Measurements from ENCODE around the gene COX4I2. TPM values are rescaled to one million over a fixed set of nuclear protein-coding genes. Genes with fewer than 3 reads are reported as not detected.
A peak's percentile ranks its signal among the peaks of the same experiment; 100 is the strongest.
"Not testable (repeated sequence)": the region's sequence is repeated elsewhere in the genome, so short reads cannot be mapped to it uniquely, and the experiment has no call there.

COX4I2 gene
- total RNA-seq, 1 experiment from 2014 or later, result not detected

- in situ Hi-C loops (cut with HindIII; ENCODE audit: low sequenced_read_pairs), result no loop called here
- DNase-seq (ENCODE audit: low spot score), result peak; percentile 77
These were observed 30.7 kb upstream of the COX4I2 start for GRCh38 chr20:31606804-31607639.

GRCh38 chr20:31607640-31608250 is 30.0 kb upstream of the COX4I2 start:
- DNase-seq (ENCODE audit: low spot score), result no peak
- in situ Hi-C loops (cut with HindIII; ENCODE audit: low sequenced_read_pairs), result no loop called here

- DNase-seq (ENCODE audit: low spot score), result peak; percentile 68
- in situ Hi-C loops (cut with HindIII; ENCODE audit: low sequenced_read_pairs), result no loop called here
These were observed 29.3 kb upstream of the COX4I2 start for GRCh38 chr20:31608251-31608945.

DNA sequence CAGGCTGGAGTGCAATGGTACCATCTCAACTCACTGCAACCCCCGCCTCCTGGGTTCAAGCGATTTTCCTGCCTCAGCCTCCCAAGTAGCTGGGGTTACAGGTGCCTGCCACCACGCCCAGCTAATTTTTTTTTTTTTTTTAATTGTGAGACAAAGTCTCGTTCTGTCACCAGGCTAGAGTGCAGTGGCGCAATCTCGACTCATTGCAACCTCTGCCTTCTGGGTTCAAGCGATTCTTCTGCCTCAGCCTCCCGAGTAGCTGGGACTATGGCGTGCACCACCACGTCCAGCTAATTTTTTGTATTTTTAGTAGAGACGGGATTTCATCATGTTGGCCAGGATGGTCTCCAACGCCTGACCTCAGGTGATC is 25.5 kb upstream of the COX4I2 start:
- in situ Hi-C loops (cut with HindIII; ENCODE audit: low sequenced_read_pairs); DNase-seq (ENCODE audit: low spot score): not testable (repeated sequence)

- no peak for DNase-seq (ENCODE audit: low spot score)
- in situ Hi-C loops (cut with HindIII; ENCODE audit: low sequenced_read_pairs), result no loop called here
These were observed 22.3 kb upstream of the COX4I2 start for GRCh38 chr20:31615416-31615815.

- in situ Hi-C loops (cut with HindIII; ENCODE audit: low sequenced_read_pairs), result no loop called here
These were observed 20.1 kb upstream of the COX4I2 start for GRCh38 chr20:31617432-31618104.

GRCh38 chr20:31620246-31620645 is 17.5 kb upstream of the COX4I2 start:
- in situ Hi-C loops (cut with HindIII; ENCODE audit: low sequenced_read_pairs), result no loop called here

More at GRCh38 chr20:31617432-31618104, 20.1 kb upstream of the COX4I2 start:
- DNase-seq (ENCODE audit: low spot score), result no peak

DNA sequence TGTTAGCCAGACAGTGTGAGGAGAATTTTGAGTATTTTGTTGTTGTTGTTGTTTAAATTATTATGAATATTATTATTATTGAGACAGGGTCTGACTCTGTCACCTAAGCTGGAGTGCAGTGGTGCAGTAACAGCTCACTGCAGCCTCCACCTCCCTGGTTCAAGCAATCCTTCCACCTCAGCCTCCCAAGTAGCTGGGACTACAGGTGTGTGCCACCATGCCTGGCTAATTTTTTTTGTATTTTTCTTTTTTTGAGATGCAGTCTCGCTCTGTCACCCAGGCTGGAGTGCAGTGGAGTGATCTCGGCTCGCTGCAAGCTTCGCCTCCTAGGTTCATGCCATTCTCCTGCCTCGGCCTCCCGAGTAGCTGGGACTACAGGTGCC is 14.6 kb upstream of the COX4I2 start:
- in situ Hi-C loops (cut with HindIII; ENCODE audit: low sequenced_read_pairs); DNase-seq (ENCODE audit: low spot score): not testable (repeated sequence)

More at GRCh38 chr20:31620246-31620645, 17.5 kb upstream of the COX4I2 start:
- no peak for DNase-seq (ENCODE audit: low spot score)

DNA sequence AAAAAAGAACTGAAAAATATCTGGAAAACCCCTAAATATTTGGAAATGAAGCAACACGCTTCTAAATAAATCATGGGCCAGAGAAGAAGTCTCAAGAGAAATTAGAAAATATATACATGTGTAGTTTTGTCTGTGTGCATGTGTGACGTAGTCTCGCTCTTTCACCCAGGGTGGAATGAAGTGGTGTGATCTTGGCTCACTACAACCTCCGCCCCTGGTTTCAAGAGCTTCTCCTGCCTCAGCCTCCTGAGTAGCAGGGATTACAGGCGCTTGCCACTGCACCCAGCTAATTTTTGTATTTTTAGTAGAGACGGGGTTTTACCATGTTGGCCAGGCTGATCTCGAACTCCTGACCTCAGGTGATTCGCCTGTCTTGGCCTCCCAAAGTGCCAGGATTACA is 11.2 kb upstream of the COX4I2 start:
- DNase-seq (ENCODE audit: low spot score); in situ Hi-C loops (cut with HindIII; ENCODE audit: low sequenced_read_pairs): not testable (repeated sequence)

- DNase-seq (ENCODE audit: low spot score); in situ Hi-C loops (cut with HindIII; ENCODE audit: low sequenced_read_pairs): not testable (repeated sequence)
These were observed 9.7 kb upstream of the COX4I2 start for GRCh38 chr20:31628057-31628456.

GRCh38 chr20:31630187-31630790 is 7.4 kb upstream of the COX4I2 start:
- in situ Hi-C loops (cut with HindIII; ENCODE audit: low sequenced_read_pairs), result no loop called here
- peak; percentile 96 for DNase-seq (ENCODE audit: low spot score)

- in situ Hi-C loops (cut with HindIII; ENCODE audit: low sequenced_read_pairs), result no loop called here
These were observed 5.0 kb upstream of the COX4I2 start for GRCh38 chr20:31632548-31633338.

DNA sequence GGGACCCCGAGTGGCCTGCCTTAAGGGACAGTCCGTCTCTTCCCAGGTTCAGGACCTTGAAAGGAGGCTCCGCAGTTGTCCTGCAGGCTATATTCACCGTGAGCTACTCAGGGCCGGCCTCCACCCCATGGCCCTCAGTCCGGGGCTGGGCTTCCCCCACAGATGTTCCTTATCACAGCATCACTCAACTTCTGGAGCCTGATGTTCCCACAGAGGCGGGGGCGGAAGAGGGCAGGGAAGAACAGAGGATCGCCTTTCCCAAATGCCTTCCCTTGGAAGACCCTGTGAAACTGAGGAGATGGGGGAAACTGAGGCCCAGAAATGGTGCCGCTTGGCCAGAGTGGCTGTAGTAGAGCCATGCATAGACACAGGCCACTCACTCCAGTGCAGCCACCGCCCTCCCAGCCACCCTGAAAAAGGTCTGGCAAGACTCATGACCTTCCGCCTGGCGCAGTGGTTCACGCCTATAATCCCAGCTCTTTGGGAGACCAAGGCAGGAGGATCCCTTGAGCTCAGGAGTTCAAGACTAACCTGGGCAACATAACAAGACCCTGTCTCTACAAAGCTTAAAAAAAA is 4.3 kb upstream of the COX4I2 start:
- no peak for DNase-seq (ENCODE audit: low spot score)
- in situ Hi-C loops (cut with HindIII; ENCODE audit: low sequenced_read_pairs), result no loop called here

More at GRCh38 chr20:31632548-31633338, 5.0 kb upstream of the COX4I2 start:
- no peak for DNase-seq (ENCODE audit: low spot score)

DNA sequence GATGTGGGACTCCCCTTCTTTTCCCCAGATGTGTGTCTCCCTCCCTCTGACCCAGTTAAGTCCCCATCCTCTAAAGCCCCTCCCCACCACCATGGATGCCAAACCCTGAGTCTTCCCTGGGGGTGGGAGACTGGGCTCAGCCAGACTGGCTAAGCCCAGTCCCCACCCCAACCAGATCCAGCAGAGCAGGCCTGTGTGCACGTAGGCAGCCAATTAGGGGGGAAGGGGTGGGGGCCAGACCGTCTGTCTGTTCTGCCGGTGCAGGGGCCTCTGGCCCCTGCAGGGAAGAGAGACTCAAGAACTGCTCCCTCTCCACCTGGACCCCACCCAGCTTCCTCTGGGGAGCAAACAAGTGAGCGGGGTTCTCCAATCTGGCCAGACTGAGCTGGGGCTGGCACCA is 605 bp downstream of the COX4I2 start:
- in situ Hi-C loops (cut with HindIII; ENCODE audit: low sequenced_read_pairs), result no loop called here
- no peak for DNase-seq (ENCODE audit: low spot score)

DNA sequence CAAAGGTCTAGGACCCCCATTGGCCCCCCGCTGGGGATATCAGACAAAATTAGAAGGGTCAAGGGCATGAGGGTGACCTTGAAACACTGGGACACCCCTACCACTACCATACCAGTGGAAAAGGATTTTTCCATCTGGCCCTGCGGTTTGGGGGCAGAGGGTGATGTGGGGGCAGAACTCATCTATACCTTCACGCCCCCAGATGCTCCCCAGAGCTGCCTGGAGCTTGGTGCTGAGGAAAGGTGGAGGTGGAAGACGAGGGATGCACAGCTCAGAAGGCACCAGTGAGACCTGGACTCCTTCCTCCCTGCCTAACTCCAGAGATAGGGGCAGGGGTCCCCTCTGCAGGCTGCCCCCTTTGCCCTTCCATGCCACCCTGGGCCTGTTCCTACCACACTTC is 1.1 kb downstream of the COX4I2 start:
- DNase-seq (ENCODE audit: low spot score), result no peak
- in situ Hi-C loops (cut with HindIII; ENCODE audit: low sequenced_read_pairs), result no loop called here

DNA sequence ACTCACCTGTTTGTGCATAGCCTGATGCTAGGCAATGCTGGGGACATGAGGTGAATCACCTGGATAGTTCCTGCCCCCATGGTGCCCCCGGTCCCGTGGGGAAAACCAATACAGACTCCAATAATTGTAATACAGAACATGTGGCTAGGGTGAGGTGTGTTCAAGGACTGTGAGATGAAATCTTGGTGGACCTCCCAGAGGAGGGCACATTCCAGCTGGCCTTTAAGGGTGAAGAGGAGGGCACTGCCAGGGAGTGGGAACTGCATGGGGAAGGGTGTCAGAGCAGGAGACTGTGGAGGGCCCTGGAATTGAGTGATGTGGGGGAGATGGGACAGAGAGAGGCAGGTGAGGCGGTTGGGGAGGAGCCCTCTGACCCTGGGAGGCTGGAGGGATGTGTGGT is 2.5 kb downstream of the COX4I2 start:
- DNase-seq (ENCODE audit: low spot score), result no peak
- in situ Hi-C loops (cut with HindIII; ENCODE audit: low sequenced_read_pairs), result no loop called here

DNA sequence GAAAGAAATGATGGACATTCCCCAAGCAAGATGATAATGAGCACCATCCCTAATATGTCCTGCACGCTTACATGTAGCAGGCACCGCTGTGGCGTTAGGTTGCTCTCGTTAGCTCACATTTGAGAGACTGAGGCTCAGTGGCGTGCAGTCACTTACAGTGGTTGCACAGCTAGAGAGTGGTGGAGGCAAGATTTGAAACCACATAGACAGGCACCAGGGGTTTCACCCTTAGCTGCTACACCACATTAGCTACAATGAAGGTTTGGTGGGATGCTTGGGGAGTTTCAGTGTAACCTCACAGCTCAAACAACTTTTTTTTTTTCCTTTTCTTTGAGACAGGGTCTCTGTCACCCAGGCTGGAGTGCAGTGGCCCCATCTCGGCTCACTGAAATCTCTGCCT is 3.7 kb downstream of the COX4I2 start:
- in situ Hi-C loops (cut with HindIII; ENCODE audit: low sequenced_read_pairs), result no loop called here
- no peak for DNase-seq (ENCODE audit: low spot score)

GRCh38 chr20:31642837-31643236 is 5.1 kb downstream of the COX4I2 start:
- in situ Hi-C loops (cut with HindIII; ENCODE audit: low sequenced_read_pairs), result no loop called here
- DNase-seq (ENCODE audit: low spot score), result no peak

All from G401 (cell line).